Panc1 (cell line): Measurements from ENCODE around the gene SRSF5. TPM values are rescaled to one million over a fixed set of nuclear protein-coding genes. Genes with fewer than 3 reads are reported as not detected.

Experiments used
- ATAC-seq: fragments of 200-7000 bp; cut with Tn5 transposase; 2 replicates; pipeline ENCODE4 v1.9.1; 2020; ENCODE audit warnings: mild to moderate bottlenecking, moderate library complexity
- BruUV-seq: library from RNA; stranded (reverse); fragments of 400-500 nt; replicated peaks from 2 replicates; lab custom pipeline; 2021; lab: Mats Ljungman, UMichigan
- CTCF ChIA-PET: fragments of 300-600 bp; sonication (Branson Sonifier 250); formaldehyde crosslinking; loops from one replicate; lab custom pipeline; 2022; ENCODE audit warnings: antibody characterized with exemption; lab: Charles Lee
- POLR2A ChIA-PET: fragments of 300-600 bp; sonication (Branson Sonifier 250); formaldehyde crosslinking; loops from one replicate; lab custom pipeline; 2022; ENCODE audit warnings: antibody characterized with exemption; lab: Charles Lee
- DNase-seq: peaks from one replicate; pipeline ENCODE4 v3.0.0-alpha.2; 2010; ENCODE audit warnings: low read depth, low spot score
- H3K27ac ChIP-seq: 2 replicates; pipeline ENCODE4 v1.5.1; 2011; ENCODE audit warnings: mild to moderate bottlenecking, low read length, inconsistent platforms
- H3K27me3 ChIP-seq: fragments of 200-500 bp; sonication (Bioruptor generic); 2 replicates; pipeline ENCODE4 v1.6.0; 2014; ENCODE audit warnings: low read length, inconsistent platforms; ENCODE audit not compliant: control insufficient read depth, insufficient read depth
- H3K36me3 ChIP-seq: fragments of 200-500 bp; sonication (Bioruptor generic); 2 replicates; pipeline ENCODE4 v1.5.1; 2014; ENCODE audit warnings: inconsistent platforms, mild to moderate bottlenecking, low read length, moderate library complexity; ENCODE audit not compliant: control insufficient read depth, insufficient read depth
- H3K4me1 ChIP-seq: 2 replicates; pipeline ENCODE4 v1.5.1; 2011; ENCODE audit warnings: inconsistent platforms, mild to moderate bottlenecking, low read length, moderate library complexity; ENCODE audit not compliant: control insufficient read depth, insufficient read depth
- H3K4me3 ChIP-seq, 2 experiments: 2 replicates each; pipeline ENCODE4 v1.5.1; 2011 to 2012; ENCODE audit warnings: low read depth in 2 of 2, low read length in 2 of 2, mild to moderate bottlenecking in 2 of 2, inconsistent platforms in 1 of 2, moderate library complexity in 1 of 2
- H3K9me3 ChIP-seq: fragments of 200-500 bp; sonication (Bioruptor generic); 2 replicates; pipeline ENCODE4 v1.5.1; 2014; ENCODE audit warnings: low read depth, mild to moderate bottlenecking, inconsistent platforms, low read length, moderate library complexity; ENCODE audit not compliant: control insufficient read depth, insufficient read depth
- CTCF ChIP-seq: fragments of 450-650 bp; IDR thresholded peaks from 2 replicates; pipeline ENCODE4 v1.5.1; 2017; ENCODE audit warnings: mild to moderate bottlenecking
- POLR2AphosphoS5 ChIP-seq: IDR thresholded peaks from 2 replicates; pipeline ENCODE4 v1.6.1; 2012; ENCODE audit warnings: mild to moderate bottlenecking, low read depth, low read length, moderate library complexity
- REST ChIP-seq, 2 experiments: IDR thresholded peaks; 2 replicates each; pipeline ENCODE4 v1.6.1; 2011 to 2012; ENCODE audit warnings: low read depth in 2 of 2, control low read depth in 1 of 2, low read length in 1 of 2, mild to moderate bottlenecking in 1 of 2, moderate library complexity in 1 of 2; ENCODE audit not compliant: insufficient read depth in 1 of 2
- SIN3A ChIP-seq: IDR thresholded peaks from 2 replicates; pipeline ENCODE4 v1.6.1; 2012; ENCODE audit warnings: low read depth, mild to moderate bottlenecking, low read length, moderate library complexity, borderline replicate concordance; ENCODE audit not compliant: insufficient read depth
- TCF7L2 ChIP-seq: IDR thresholded peaks from 2 replicates; pipeline ENCODE4 v1.6.1; 2011; ENCODE audit warnings: mild to moderate bottlenecking, low read depth, low read length, inconsistent platforms
- in situ Hi-C: cut with HindIII; loops from 2 replicates; pipeline ENCODE4 v1.10.0; 2016; ENCODE audit warnings: low sequenced_read_pairs, low pct_unique_long_range_greater_than_20kb
- intact Hi-C: fragments of 100-400 bp; cut with micrococcal nuclease; formaldehyde crosslinking; loops from one replicate; pipeline ENCODE4 v1.10.0; 2022; ENCODE audit not compliant: unreplicated experiment
- total RNA-seq: library from RNA; stranded (reverse); gene quantifications from one replicate; pipeline ENCODE4 v1.2.1, GENCODE V29; 2021; ENCODE audit not compliant: unreplicated experiment

The SRSF5 gene
- total RNA-seq, 1 experiment from 2014 or later = 154 TPM

GRCh38 chr14:69815556-69815955 lies 48.6 kb downstream of the SRSF5 start:
- Histone ChIP-seq H3K9me3 (no peaks in the 10 kb centered on the region), H3K4me3 (no peak overlapping the region), H3K27ac (no peak overlapping the region), H3K4me1 (no peaks in the 10 kb centered on the region), H3K36me3 (no peaks in the 10 kb centered on the region), H3K27me3 (no peaks in the 10 kb centered on the region)
- in situ Hi-C loops = no loop called here
- ATAC-seq (no peak), DNase-seq (no peak)
- intact Hi-C loops = loop anchor here (10.0 kb wide), 1 partner anchor 499 kb away; no protein-coding TSS in a partner anchor
- ChIA-PET CTCF (no interaction called here), POLR2A (no interaction called here)
- TF ChIP-seq TCF7L2 (no peak), CTCF (no peak), POLR2AphosphoS5 (no peak), SIN3A (no peak), REST (IDR thresholded peaks at IDR 0.05; ENCODE audit: insufficient read depth in 1 of 2, low read depth in 2 of 2, low read length in 1 of 2) (no peak)
- BruUV-seq = no TSS peak

- intact Hi-C loops (loop anchor here (10.0 kb wide), 1 partner anchor 499 kb away; no protein-coding TSS in a partner anchor), in situ Hi-C loops (no loop called here)
- Histone ChIP-seq H3K9me3 (no peaks in the 10 kb centered on the region), H3K36me3 (no peaks in the 10 kb centered on the region), H3K4me3 (no peak overlapping the region), H3K4me1 (no peaks in the 10 kb centered on the region), H3K27ac (no peak overlapping the region), H3K27me3 (no peaks in the 10 kb centered on the region)
- DNase-seq (no peak), ATAC-seq (no peak)
- POLR2A ChIA-PET = no interaction called here
- no peak for TF ChIP-seq REST (IDR thresholded peaks at IDR 0.05; ENCODE audit: insufficient read depth in 1 of 2, low read depth in 2 of 2, low read length in 1 of 2)
- TF ChIP-seq SIN3A = no peak
- TF ChIP-seq POLR2AphosphoS5 = no peak
- TF ChIP-seq TCF7L2 = no peak
- TF ChIP-seq CTCF = no peak
- CTCF ChIA-PET = no interaction called here
- BruUV-seq = no TSS peak
Measured at GRCh38 chr14:69816216-69816615, 49.3 kb downstream of the SRSF5 start.
